T-helper 1 cell treated with Interleukin-12 subunit alpha and Interleukin-12 subunit beta and Interleukin-4 antibody, amounts not matched to agents 30 μg/mL and 1 μg/mL, for 36 hours (primary cell): ENCODE data around the gene NDRG2.
A peak's percentile ranks its signal among the peaks of the same experiment; 100 is the strongest.
"Not testable (repeated sequence)": the region's sequence is repeated elsewhere in the genome, so short reads cannot be mapped to it uniquely, and the experiment has no call there.

Experiments
- H3K27ac Mint-ChIP-seq: one replicate; pipeline ENCODE4 v1.8.0; 2021; ENCODE audit warnings: mild to moderate bottlenecking, mixed read lengths
- H3K27me3 Mint-ChIP-seq: one replicate; pipeline ENCODE4 v1.8.0; 2021; ENCODE audit warnings: low read depth, mixed read lengths
- H3K36me3 Mint-ChIP-seq: one replicate; pipeline ENCODE4 v1.8.0; 2021; ENCODE audit warnings: low read depth, mixed read lengths
- H3K4me1 Mint-ChIP-seq: one replicate; pipeline ENCODE4 v1.8.0; 2021; ENCODE audit warnings: low read depth, mixed read lengths
- H3K4me3 Mint-ChIP-seq: one replicate; pipeline ENCODE4 v1.8.0; 2021; ENCODE audit warnings: mild to moderate bottlenecking, moderate library complexity, mixed read lengths
- H3K9me3 Mint-ChIP-seq: one replicate; pipeline ENCODE4 v1.8.0; 2021; ENCODE audit warnings: mixed read lengths

NDRG2 gene

DNA sequence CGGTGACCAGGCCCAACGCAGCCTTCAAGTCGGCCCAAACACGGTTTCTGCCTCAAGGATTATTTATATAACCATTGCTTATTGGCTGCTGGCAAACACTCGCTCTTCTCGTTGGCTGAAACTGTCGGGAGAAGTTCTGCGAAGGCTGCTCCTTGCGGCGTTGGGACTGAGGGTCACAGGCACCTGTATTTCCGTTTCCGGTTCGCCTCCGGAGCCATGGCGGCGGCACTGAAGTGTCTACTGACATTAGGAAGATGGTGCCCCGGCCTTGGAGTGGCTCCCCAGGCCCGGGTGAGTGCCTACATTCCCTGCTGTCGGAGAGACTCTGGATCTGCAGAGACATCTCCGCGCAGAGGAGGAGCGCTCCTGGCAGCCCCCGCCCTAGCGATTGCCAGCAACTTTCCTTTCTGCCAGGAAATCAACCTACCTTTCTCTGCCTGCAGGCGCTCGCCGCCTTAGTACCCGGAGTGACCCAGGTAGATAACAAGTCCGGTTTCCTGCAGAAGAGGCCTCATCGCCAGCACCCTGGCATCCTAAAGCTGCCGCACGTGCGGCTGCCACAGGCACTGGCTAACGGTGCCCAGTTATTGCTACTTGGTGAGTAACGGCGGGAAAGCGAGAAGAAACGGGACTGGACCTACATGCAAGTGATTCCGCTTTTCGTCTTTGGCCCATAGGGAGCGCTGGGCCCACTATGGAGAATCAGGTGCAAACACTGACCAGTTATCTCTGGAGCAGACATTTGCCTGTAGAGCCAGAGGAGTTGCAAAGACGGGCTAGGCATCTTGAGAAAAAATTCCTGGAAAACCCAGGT, 34.9 kb downstream of the NDRG2 start, which contains the start of gene METTL17:
Gene METTL17 (plus strand): TSS at position 194 of the 814 bp plus-strand sequence. CDS start 23 bp downstream, at position 217.
- peaks cover 27% of the 10 kb centered on the region for H3K36me3 Mint-ChIP-seq
- peaks cover 21% of the 10 kb centered on the region for H3K4me1 Mint-ChIP-seq
- H3K4me3 Mint-ChIP-seq, result peak within 1 kb of the TSS; percentile 87
- H3K9me3 Mint-ChIP-seq, result no peaks in the 10 kb centered on the region
- peak within 1 kb of the TSS; percentile 79 for H3K27ac Mint-ChIP-seq
- no peaks in the 10 kb centered on the region for H3K27me3 Mint-ChIP-seq

DNA sequence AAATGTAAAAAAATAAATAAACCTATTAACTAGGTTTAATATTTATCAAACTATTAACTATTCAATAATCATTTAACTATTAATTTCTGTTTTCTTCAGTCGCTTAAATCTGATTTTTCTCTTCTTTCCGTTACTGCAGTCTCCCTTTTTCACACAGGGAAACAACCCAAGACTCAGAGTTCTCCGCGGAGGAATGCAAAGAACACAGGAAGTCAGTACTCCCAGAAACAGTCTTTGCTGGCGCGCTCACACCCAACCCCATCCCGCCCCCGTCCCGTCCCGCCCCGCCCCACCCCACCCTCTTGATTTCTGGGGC, 35.4 kb downstream of the NDRG2 start:
- peaks cover 18% of the 10 kb centered on the region for H3K4me1 Mint-ChIP-seq
- peaks cover 22% of the 10 kb centered on the region for H3K36me3 Mint-ChIP-seq
- peak overlapping the region; percentile 87 for H3K4me3 Mint-ChIP-seq
- no peaks in the 10 kb centered on the region for H3K9me3 Mint-ChIP-seq
- H3K27ac Mint-ChIP-seq, result peak overlapping the region; percentile 79
- H3K27me3 Mint-ChIP-seq, result no peaks in the 10 kb centered on the region

DNA sequence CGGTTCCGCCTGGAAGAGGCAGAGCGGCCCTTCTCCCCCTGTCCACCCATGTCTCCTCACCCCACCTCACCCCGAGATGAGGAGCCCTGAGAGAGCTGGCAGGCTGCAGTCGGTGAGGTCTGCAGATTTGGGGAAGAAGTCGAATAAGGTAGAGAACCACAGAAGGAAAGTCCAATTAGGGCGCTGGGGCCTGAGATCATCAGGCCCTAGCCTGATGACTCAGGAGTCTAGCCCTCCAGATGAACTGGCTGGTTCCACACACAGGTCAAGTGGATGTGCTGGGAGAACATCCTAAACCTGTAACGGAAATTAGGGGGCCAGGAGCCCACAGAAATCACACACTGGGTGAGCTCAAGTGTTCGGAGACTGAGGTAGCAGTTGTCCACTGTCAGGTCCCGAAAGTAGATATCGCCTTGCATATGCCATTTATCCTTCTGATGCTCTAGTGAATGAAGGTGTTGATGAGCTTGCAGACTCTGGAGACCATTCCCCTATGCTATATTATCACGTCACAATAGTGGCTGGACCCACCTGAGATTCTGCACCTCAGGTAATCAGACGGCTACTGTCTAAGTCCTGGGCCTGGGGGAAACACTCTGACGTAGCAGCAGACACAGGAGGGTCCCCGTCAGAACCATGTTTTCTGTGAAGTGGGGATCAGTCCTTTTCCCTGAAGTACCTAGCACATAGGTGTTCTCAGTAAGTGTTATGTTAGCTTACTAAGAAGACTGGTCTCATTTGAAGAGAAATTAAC, 36.0 kb downstream of the NDRG2 start:
- peaks cover 19% of the 10 kb centered on the region for H3K36me3 Mint-ChIP-seq
- peak overlapping the region; percentile 22 for H3K4me3 Mint-ChIP-seq
- peaks cover 18% of the 10 kb centered on the region for H3K4me1 Mint-ChIP-seq
- peaks cover 2% of the 10 kb centered on the region for H3K27me3 Mint-ChIP-seq
- H3K9me3 Mint-ChIP-seq, result no peaks in the 10 kb centered on the region
- H3K27ac Mint-ChIP-seq, result no peak overlapping the region

GRCh38 chr14:20986811-20987210, 38.0 kb downstream of the NDRG2 start:
- H3K4me1 Mint-ChIP-seq, result peaks cover 11% of the 10 kb centered on the region
- no peaks in the 10 kb centered on the region for H3K9me3 Mint-ChIP-seq
- H3K4me3 Mint-ChIP-seq, result no peak overlapping the region
- H3K36me3 Mint-ChIP-seq, result peaks cover 8% of the 10 kb centered on the region
- no peak overlapping the region for H3K27ac Mint-ChIP-seq
- H3K27me3 Mint-ChIP-seq, result peaks cover 11% of the 10 kb centered on the region

DNA sequence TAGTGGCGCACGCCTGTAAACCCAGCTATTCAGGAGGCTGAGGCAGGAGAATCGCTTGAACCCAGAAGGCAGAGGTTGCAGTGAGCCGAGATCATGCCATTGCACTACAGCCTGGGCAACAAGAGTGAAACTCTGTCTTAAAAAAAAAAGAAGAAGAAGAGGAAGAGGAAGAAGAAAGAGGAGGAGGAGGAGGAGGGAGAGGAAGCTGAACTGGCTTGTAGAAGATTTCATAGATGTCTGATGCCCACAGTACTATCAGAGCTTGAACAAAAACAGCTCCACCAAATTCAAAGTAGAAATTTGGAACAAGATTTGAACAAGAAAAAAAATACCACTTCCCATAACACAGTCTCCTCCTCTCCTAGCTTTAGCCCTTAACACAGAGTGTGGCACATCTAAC, 39.2 kb downstream of the NDRG2 start:
- H3K27ac Mint-ChIP-seq, H3K9me3 Mint-ChIP-seq, H3K4me3 Mint-ChIP-seq, H3K4me1 Mint-ChIP-seq, H3K36me3 Mint-ChIP-seq: not testable (repeated sequence)
- peaks cover 11% of the 10 kb centered on the region for H3K27me3 Mint-ChIP-seq

DNA sequence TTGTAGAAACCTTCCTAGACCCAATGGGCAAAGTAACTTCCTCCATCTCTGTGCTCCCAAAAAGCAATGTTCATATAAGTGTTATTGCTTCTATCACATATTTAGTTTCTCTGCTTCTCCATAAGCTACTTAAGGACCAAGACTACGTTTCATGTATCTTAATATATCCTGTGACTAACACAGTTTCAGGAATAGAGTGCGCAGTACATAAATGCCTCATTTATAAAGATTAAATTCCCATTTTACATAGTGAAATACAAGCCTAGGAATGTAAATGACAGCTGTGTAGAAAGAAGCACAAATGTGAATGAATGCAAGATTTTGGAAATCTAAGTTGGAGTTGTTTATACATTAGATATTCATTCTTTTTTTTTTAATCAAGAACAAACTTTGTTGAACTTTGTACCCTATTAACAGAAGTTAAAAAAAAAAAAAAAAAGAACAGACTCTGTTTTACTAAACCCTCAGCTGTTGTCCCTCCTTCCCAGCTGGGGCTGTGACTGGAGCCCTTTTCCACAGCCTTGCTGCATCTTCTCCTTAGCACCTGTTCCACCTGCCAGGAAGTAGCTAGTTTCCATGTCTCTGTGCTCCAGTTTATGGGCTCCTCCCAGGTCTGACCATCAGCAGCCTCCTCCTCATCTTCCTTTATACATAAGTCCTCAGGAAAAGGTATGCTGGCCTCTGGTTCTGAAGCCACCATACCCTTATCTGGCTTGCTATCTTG, 42.1 kb downstream of the NDRG2 start:
- H3K4me1 Mint-ChIP-seq, result peaks cover 1% of the 10 kb centered on the region
- no peak overlapping the region for H3K4me3 Mint-ChIP-seq
- no peaks in the 10 kb centered on the region for H3K36me3 Mint-ChIP-seq
- H3K27ac Mint-ChIP-seq, result no peak overlapping the region
- H3K9me3 Mint-ChIP-seq, result no peaks in the 10 kb centered on the region
- H3K27me3 Mint-ChIP-seq, result peaks cover 27% of the 10 kb centered on the region

GRCh38 chr14:20980906-20981305, 44.0 kb downstream of the NDRG2 start:
- no peak overlapping the region for H3K4me3 Mint-ChIP-seq
- H3K27me3 Mint-ChIP-seq, result peaks cover 27% of the 10 kb centered on the region
- H3K9me3 Mint-ChIP-seq, result no peaks in the 10 kb centered on the region
- H3K4me1 Mint-ChIP-seq, result peaks cover 1% of the 10 kb centered on the region
- H3K36me3 Mint-ChIP-seq, result no peaks in the 10 kb centered on the region
- no peak overlapping the region for H3K27ac Mint-ChIP-seq

- no peaks in the 10 kb centered on the region for H3K4me1 Mint-ChIP-seq
- H3K4me3 Mint-ChIP-seq, result no peak overlapping the region
- H3K27me3 Mint-ChIP-seq, result peaks cover 26% of the 10 kb centered on the region
- H3K27ac Mint-ChIP-seq, result no peak overlapping the region
- H3K9me3 Mint-ChIP-seq, result no peaks in the 10 kb centered on the region
- H3K36me3 Mint-ChIP-seq, result no peaks in the 10 kb centered on the region
Observed at GRCh38 chr14:20978687-20979086, 46.2 kb downstream of the NDRG2 start.

DNA sequence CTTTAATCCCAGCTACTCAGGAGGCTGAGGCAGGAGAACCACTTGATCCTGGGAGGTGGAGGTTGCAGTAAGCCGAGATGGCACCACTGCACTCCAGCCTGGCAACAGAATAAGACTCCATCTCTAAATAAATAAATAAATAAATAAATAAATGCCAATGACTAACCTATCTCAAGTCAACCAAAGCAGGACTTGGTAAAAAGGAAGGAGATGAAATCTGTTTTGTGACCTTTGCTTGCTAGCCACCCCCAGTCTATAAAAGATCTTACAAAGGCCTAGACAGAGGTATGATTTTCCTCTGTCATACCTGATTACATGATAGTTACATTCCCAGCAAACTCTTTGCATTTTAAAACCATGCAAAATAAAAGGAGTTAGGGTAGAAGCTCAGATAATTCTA, 48.6 kb downstream of the NDRG2 start:
- no peaks in the 10 kb centered on the region for H3K9me3 Mint-ChIP-seq
- no peak overlapping the region for H3K27ac Mint-ChIP-seq
- peaks cover 5% of the 10 kb centered on the region for H3K4me1 Mint-ChIP-seq
- no peaks in the 10 kb centered on the region for H3K36me3 Mint-ChIP-seq
- peaks cover 34% of the 10 kb centered on the region for H3K27me3 Mint-ChIP-seq
- no peak overlapping the region for H3K4me3 Mint-ChIP-seq

DNA sequence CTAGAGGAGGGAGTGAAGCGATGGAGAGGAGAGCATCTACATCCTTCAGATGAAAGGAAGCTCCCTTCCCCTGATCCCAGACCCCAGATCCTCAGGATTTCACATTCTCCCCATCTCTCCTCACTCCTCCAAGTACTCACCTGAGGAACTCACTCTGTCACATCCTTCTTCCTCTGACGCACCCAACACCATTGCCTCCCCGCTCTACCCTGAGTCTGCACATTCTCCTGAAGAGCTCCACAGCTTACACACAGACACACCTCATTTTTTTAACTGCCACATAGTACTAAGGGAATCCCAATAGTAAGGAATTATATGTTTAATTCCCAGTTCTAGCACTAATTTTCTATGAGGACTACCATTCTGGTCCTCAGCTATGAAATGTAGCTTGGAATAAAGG, 51.4 kb downstream of the NDRG2 start:
- Mint-ChIP-seq H3K4me1 (peaks cover 11% of the 10 kb centered on the region), H3K4me3 (no peak overlapping the region)

GRCh38 chr14:20971705-20972021, 53.2 kb downstream of the NDRG2 start:
- Mint-ChIP-seq H3K4me3 (peak overlapping the region; percentile 86), H3K9me3 (no peaks in the 10 kb centered on the region), H3K36me3 (no peaks in the 10 kb centered on the region), H3K4me1 (peaks cover 11% of the 10 kb centered on the region), H3K27ac (no peak overlapping the region), H3K27me3 (peaks cover 41% of the 10 kb centered on the region)

More for the DNA sequence above, 51.4 kb downstream of the NDRG2 start:
- no peak overlapping the region for H3K27ac Mint-ChIP-seq
- H3K9me3 Mint-ChIP-seq, result no peaks in the 10 kb centered on the region
- peaks cover 26% of the 10 kb centered on the region for H3K27me3 Mint-ChIP-seq
- H3K36me3 Mint-ChIP-seq, result no peaks in the 10 kb centered on the region

DNA sequence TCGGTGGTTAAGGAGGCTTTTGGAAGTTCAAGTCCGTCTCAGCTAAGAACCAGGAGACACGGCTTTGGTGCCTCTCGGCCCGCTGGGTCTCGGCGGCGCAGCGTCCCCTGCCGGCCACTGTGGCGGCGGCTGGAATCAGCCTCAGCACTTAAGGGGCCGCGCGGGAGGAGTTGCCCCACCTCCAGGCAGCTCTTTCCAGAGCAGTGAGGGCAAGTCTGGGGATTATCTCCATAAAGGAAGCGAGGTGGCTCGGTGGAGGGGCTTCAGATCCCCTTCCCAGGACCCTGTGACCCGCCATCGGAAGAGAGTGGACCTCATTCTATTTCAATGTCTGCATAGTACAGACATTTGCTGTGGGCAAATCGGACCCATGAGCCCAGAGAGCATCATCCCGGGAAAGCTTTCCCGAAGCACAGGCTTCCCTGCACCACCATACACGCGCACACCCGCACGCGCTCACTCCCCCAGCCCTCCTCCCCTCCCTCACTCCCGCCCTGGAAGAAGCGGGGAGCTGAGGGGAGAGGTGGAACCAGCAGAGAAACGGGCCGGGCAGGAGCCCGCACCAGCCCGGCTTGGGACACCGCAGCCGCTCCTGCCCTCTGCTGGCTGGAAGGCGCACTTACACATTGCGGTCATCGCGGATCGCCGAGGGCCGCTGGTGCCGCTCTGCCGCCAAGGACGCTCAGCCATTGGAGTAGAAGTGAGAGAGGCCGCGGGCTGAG, 53.7 kb downstream of the NDRG2 start:
- no peaks in the 10 kb centered on the region for H3K36me3 Mint-ChIP-seq
- H3K27ac Mint-ChIP-seq, result no peak overlapping the region
- peaks cover 11% of the 10 kb centered on the region for H3K4me1 Mint-ChIP-seq
- H3K27me3 Mint-ChIP-seq, result peaks cover 41% of the 10 kb centered on the region
- H3K9me3 Mint-ChIP-seq, result no peaks in the 10 kb centered on the region
- peak overlapping the region; percentile 86 for H3K4me3 Mint-ChIP-seq

DNA sequence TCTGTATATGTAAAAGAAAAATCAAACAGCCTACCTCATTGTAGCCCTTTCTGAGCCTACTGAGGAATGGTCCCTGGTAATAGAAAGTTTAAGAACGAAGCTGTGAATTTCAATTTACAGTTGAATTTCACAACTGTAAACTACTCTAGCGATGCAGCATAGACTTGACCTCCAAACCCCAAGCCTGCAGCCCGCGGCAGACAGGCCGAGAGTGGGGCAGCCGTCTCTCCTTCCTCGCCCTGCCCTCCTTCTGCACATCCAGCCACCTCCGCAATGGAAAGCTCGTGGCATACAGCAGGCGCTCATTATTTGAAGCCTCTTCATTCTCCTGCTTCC, 54.2 kb downstream of the NDRG2 start:
- H3K36me3 Mint-ChIP-seq, result no peaks in the 10 kb centered on the region
- H3K27ac Mint-ChIP-seq, result no peak overlapping the region
- H3K4me1 Mint-ChIP-seq, result peaks cover 11% of the 10 kb centered on the region
- H3K4me3 Mint-ChIP-seq, result peak overlapping the region; percentile 86
- peaks cover 41% of the 10 kb centered on the region for H3K27me3 Mint-ChIP-seq
- no peaks in the 10 kb centered on the region for H3K9me3 Mint-ChIP-seq

DNA sequence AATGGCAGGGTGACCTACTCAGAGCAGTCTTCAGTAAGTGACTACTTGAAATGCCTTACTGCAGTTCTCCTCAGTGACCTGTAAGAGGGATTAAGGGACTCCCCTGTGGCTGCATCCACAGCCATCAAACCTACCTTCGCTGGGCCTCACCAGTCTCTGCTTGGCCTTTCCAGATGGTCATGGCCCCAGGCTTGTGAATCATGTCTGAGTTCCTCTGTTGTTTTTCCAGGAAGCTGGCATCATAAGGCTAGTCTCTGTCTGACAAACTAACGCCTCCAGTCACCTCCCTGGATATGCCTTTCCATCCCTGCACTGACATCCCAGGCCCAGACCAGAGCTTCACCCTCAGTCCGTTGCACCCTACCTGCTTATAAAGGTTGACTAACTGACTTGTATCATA, 55.5 kb downstream of the NDRG2 start:
- no peaks in the 10 kb centered on the region for H3K9me3 Mint-ChIP-seq
- H3K27ac Mint-ChIP-seq, result no peak overlapping the region
- H3K27me3 Mint-ChIP-seq, result peaks cover 41% of the 10 kb centered on the region
- no peak overlapping the region for H3K4me3 Mint-ChIP-seq
- peaks cover 11% of the 10 kb centered on the region for H3K4me1 Mint-ChIP-seq
- no peaks in the 10 kb centered on the region for H3K36me3 Mint-ChIP-seq
